Parathyroid adenoma (tissue), 2 donors: ENCODE data around the gene GLIS1.

Experiments
- H2AFZ ChIP-seq: fragments of 300-600 bp; sonication (generic); one replicate; pipeline ENCODE4 v1.7.0; 2017; ENCODE audit warnings: antibody characterized with exemption, mild to moderate bottlenecking
- H3K27ac ChIP-seq: fragments of 300-600 bp; sonication (generic); one replicate; pipeline ENCODE4 v1.7.0; 2017
- H3K27me3 ChIP-seq: fragments of 300-600 bp; sonication (generic); one replicate; pipeline ENCODE4 v1.7.0; 2017; ENCODE audit warnings: low read length; ENCODE audit not compliant: control insufficient read depth, insufficient read depth
- H3K36me3 ChIP-seq: fragments of 300-600 bp; sonication (generic); one replicate; pipeline ENCODE4 v1.7.0; 2017; ENCODE audit warnings: low read length; ENCODE audit not compliant: control insufficient read depth, insufficient read depth
- H3K4me1 ChIP-seq: fragments of 300-600 bp; sonication (generic); one replicate; pipeline ENCODE4 v1.7.0; 2017; ENCODE audit warnings: control low read depth
- H3K4me2 ChIP-seq: fragments of 300-600 bp; sonication (generic); one replicate; pipeline ENCODE4 v1.7.0; 2017; ENCODE audit warnings: low read length
- H3K4me3 ChIP-seq: fragments of 300-600 bp; sonication (generic); one replicate; pipeline ENCODE4 v1.7.0; 2017; ENCODE audit warnings: low read depth, low read length
- H3K79me2 ChIP-seq: fragments of 300-600 bp; sonication (generic); one replicate; pipeline ENCODE4 v1.7.0; 2017; ENCODE audit warnings: control low read depth
- H3K9ac ChIP-seq: fragments of 300-600 bp; sonication (generic); one replicate; pipeline ENCODE4 v1.7.0; 2017; ENCODE audit warnings: mild to moderate bottlenecking
- H3K9me3 ChIP-seq: fragments of 300-600 bp; sonication (generic); one replicate; pipeline ENCODE4 v1.7.0; 2017; ENCODE audit warnings: low read length; ENCODE audit not compliant: control insufficient read depth
- TF ChIP-seq, protein P1 (sequence below): fragments of 300-600 bp; sonication (generic); IDR thresholded peaks from one replicate; pipeline ENCODE4 v1.7.0; 2017; ENCODE audit warnings: antibody characterized with exemption, mild to moderate bottlenecking
- donor health status: primary hyperparathyroidism.

The GLIS1 gene

DNA sequence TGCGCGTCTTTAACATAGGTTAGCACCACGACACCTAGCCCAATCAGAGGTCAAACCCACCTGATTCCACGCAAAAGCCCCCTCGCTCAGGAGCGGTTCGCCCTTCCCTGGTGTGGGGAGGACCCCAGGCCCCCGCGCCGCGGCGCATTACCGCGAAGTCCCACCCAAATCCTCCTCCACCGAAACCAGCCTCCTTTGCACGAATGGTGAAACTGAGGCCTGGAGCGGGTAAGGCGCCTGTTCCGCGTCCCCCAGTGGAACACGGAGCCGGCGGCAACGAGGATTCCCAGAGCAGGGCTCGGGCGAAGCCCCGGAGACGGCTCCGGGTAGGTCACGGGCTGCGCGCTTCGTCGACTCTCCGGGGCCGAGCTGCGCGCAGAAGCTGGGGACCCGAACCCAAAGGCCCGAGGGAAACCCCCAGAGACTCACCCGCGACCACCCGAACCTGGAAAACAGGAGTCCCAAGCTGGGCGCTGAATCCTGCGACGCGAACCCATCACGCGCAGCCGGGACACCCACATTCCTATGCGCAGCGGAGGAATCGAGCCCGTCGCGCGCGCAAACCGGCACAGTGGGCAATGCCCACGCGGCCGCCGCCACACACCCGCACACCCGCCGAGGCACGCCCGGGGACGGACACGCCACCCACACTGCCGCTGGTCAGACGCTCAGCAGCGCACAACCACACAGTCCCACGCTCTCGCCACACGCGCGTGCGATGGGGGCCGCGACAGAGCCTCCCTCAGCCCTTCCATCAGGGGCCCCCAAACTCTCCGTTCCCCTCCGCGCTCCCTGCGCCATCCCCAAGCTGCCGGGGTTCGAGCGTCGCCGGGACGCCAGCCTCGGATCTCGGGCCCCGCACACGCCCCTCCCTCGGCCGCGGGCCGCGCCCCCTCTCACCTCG is 507 bp downstream of the GLIS1 start:
- Histone ChIP-seq H3K9me3 (no peaks in the 10 kb centered on the region), H3K27me3 (no peaks in the 10 kb centered on the region), H2AFZ (peak overlapping the region; percentile 72), H3K4me1 (no peaks in the 10 kb centered on the region), H3K4me3 (peak overlapping the region; percentile 45), H3K9ac (no peak overlapping the region), H3K36me3 (no peaks in the 10 kb centered on the region), H3K79me2 (no peaks in the 10 kb centered on the region), H3K27ac (no peak overlapping the region), H3K4me2 (peak overlapping the region; percentile 83)
- TF ChIP-seq, protein P1, sequence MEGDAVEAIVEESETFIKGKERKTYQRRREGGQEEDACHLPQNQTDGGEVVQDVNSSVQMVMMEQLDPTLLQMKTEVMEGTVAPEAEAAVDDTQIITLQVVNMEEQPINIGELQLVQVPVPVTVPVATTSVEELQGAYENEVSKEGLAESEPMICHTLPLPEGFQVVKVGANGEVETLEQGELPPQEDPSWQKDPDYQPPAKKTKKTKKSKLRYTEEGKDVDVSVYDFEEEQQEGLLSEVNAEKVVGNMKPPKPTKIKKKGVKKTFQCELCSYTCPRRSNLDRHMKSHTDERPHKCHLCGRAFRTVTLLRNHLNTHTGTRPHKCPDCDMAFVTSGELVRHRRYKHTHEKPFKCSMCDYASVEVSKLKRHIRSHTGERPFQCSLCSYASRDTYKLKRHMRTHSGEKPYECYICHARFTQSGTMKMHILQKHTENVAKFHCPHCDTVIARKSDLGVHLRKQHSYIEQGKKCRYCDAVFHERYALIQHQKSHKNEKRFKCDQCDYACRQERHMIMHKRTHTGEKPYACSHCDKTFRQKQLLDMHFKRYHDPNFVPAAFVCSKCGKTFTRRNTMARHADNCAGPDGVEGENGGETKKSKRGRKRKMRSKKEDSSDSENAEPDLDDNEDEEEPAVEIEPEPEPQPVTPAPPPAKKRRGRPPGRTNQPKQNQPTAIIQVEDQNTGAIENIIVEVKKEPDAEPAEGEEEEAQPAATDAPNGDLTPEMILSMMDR = no peak

GRCh38 chr1:53737648-53738204 is 1.2 kb downstream of the GLIS1 start:
- no peaks in the 10 kb centered on the region for H3K79me2 ChIP-seq
- H3K36me3 ChIP-seq = no peaks in the 10 kb centered on the region
- TF ChIP-seq, protein P1 = no peak
- H3K4me1 ChIP-seq = no peaks in the 10 kb centered on the region
- peak overlapping the region; percentile 45 for H3K4me3 ChIP-seq
- no peak overlapping the region for H3K27ac ChIP-seq
- no peaks in the 10 kb centered on the region for H3K9me3 ChIP-seq
- H2AFZ ChIP-seq = peak overlapping the region; percentile 72
- peak overlapping the region; percentile 83 for H3K4me2 ChIP-seq
- no peaks in the 10 kb centered on the region for H3K27me3 ChIP-seq
- no peak overlapping the region for H3K9ac ChIP-seq

DNA sequence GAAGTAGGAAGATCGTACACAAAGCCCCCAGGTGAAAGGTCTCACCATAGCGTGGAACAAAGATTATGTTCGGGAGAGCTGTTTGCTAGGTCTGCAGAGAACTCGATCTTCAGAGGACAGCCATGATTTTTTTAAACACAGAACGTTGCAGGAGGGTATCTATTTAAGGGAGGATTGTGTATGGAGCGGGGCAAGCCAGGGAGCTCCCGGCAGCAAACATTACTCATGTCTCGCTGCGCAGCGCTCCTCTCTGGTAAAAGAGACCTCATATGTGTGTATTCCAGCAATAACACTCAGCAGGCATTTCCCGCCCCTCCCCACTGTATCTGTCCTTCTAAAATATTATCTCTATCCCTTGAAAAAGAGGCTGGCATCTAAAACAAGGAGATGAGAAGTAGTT is 2.7 kb downstream of the GLIS1 start:
- Histone ChIP-seq H3K36me3 (no peaks in the 10 kb centered on the region), H2AFZ (no peak overlapping the region), H3K27me3 (no peaks in the 10 kb centered on the region), H3K9me3 (no peaks in the 10 kb centered on the region), H3K4me2 (no peak overlapping the region), H3K4me3 (no peak overlapping the region), H3K79me2 (no peaks in the 10 kb centered on the region), H3K27ac (no peak overlapping the region), H3K9ac (no peak overlapping the region), H3K4me1 (no peaks in the 10 kb centered on the region)
- TF ChIP-seq, protein P1 = no peak

GRCh38 chr1:53735681-53736080 is 3.3 kb downstream of the GLIS1 start:
- Histone ChIP-seq H3K36me3 (no peaks in the 10 kb centered on the region), H2AFZ (no peak overlapping the region), H3K27me3 (no peaks in the 10 kb centered on the region), H3K4me2 (no peak overlapping the region), H3K27ac (no peak overlapping the region), H3K4me1 (no peaks in the 10 kb centered on the region), H3K9ac (no peak overlapping the region), H3K9me3 (no peaks in the 10 kb centered on the region), H3K79me2 (no peaks in the 10 kb centered on the region), H3K4me3 (no peak overlapping the region)
- TF ChIP-seq, protein P1 = no peak
